ENCODE measurements around the gene GPR179. TPM values are rescaled to one million over a fixed set of nuclear protein-coding genes. Genes with fewer than 3 reads are reported as not detected.
A peak's percentile ranks its signal among the peaks of the same experiment; 100 is the strongest.

Gene GPR179
- polyA plus RNA-seq, 1 donor = 0.94 TPM

DNA sequence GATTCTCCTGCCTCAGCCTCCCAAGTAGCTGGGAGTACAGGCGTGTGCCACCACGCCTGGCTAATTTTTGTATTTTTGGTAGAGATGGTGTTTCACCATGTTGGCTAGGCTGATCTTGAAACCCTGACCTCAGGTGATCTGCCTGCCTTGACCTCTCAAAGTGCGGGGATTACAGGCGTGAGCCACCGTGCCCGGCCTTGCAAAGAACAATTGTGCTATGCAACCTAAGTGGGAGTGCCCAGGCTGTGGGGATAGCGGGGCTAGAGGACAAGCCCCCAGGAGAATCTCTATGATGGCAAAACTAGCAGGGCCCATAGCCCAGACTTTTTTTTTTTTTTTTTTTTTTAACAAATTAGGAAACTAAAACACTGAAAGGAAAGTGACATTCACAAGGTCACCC, 2.0 kb upstream of the GPR179 start:
- DNase-seq = no peak

DNA sequence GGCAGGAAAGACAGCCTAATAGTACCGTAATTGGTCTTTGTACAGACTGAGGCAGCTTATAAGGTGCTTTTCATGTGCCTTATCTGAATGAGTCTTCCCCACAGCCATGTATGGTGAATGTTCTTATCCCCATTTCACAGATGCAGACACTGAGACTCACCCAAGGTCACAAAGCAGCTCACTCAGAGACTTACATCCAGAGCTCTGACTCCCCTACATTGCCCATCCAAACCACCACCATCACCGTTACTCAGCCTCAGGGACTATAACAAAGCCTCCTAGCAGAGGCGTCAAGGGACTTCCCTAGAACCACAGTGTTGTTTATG, 627 bp upstream of the GPR179 start:
- no peak for DNase-seq

DNA sequence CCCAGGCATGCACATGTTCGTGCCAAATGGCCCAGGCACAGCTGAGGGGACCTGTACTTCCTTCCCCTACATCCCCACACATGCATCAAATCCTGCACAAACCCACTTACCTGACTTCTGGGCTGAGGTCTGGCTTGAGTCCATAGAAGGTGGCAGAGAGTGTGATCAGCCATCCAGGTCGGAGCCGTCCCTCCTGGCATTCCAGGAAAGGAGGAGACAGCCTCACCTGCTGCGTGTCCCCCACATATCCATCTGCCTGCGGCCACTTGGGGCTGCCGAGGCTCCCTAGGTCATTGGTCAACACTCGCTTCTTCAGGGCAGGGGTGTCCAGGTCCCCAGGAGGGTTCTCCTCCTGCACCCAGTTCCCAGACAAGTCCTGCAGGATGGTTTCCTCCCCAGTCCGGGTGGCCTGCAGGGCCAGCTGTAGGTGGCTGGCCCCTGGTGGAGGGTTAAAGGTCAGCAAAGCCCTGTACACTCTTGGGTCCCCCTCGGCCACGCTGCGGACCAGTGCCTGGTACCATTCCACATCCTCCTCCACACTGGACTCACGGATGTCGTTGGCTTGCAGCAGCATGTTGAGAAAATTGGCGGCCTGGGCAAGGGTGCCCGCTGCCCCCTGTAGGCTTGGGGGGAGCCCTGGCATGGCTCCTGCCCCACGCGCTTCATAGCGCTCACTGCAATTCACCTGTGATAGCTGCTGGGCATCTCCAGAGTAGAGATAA, 709 bp downstream of the GPR179 start:
- no peak for DNase-seq

DNA sequence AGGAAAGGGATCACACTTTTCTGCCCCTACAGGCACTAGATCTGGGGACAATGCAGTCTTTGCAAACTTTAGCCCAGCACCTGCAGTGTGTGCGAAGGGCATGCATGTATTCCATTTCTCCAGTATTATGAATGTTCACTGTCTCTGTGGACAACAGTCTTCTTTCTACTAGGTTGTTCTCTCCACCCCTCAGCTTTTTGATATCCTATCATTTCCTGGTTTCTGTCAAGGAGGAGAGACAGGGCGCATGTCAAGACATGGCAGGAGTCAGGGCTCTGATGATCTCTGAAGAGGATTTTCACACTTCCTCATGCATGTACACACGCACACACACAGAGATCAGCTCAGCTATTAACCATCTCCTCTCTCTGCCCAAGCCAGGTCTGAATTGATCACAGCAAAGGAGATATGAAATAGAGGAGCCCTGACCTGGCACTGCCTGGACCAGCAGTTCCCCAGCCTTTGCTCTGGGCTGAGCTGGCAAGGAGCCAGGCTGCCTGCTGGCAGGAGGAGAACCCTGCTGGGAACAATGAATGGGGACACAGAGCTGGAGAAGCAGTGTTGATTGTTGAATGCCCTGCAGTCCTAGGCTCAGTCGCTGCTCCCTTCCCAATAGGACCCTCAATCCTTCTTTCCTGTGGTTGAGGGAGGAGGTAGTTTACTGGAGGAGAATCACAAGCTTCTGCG, 2.6 kb downstream of the GPR179 start:
- DNase-seq = no peak

DNA sequence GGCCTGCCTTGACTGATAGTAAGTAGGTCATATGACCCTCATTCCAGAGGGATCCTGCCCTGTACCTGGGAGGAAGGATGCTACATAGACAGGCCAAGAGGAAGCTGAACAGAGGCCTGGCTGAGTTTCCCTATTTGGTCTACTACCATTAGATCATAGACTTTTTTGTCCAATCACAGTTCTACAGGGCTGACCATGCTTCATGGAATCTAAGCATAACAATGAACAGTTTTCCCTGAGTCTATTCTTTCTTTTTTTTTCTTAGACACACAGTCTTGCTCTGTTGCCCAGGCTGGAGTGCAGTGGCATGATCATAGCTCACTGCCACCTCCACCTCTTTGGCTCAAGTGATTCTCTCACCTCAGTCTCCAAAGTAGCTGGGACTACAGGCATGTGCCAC, 3.9 kb downstream of the GPR179 start:
- DNase-seq = no peak

DNA sequence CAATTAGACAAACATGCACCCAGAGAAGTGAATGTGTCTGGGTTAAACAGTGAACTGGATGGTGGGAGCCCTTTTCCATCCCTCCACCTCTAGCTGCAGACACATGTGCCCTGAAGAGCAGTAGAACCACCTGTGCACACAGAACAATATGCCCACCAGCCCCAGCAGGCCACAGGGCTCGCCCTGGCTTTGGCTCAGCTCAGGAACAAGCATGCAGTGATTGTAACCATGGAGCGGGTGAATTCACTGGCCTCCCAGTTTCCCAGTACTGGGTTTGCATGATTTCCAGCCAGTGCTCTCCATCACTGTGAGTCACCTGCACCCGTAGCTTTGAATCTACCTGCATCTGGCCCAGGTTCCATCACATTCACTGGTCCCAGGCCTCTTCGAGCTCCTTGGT, 5.2 kb downstream of the GPR179 start:
- DNase-seq = no peak

DNA sequence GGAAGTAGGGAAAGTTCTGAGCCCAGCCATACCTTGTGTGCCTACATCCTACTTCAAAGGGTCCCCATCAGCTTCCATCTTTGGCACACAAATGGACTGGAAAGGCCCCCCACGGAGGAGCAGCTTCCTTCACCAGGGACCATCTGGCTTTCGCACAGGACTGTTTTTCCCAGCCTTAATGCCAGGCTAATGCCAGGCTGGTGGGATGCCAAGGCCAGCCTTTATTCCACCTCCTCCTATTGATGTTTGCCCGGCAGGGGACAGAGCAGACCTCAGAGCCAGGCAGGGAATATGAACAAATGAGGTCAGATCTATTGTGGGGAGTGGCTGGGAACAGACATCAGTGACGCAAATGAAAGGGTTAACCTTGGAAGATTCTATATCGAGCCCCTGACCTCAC, 5.7 kb downstream of the GPR179 start:
- DNase-seq = no peak

DNA sequence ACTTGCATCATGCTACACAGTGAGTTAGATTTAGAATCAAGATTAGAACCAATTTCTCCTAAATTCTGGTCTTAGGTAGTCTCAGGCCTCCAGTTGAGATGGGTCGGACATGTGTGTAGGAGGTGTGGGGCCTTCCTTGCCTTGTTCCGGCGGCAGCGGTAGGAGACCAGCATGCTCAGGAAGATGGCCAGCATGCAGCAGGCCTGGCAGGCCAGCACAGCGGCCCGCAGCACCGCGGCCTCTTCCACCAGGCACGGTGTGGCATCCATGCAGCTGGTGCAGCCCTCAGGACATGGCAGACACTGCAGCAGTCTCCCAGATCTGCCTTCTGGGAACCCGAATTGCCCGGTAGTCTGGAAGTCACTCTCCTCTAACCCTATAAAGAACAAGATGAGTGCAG, 6.9 kb downstream of the GPR179 start:
- no peak for DNase-seq

DNA sequence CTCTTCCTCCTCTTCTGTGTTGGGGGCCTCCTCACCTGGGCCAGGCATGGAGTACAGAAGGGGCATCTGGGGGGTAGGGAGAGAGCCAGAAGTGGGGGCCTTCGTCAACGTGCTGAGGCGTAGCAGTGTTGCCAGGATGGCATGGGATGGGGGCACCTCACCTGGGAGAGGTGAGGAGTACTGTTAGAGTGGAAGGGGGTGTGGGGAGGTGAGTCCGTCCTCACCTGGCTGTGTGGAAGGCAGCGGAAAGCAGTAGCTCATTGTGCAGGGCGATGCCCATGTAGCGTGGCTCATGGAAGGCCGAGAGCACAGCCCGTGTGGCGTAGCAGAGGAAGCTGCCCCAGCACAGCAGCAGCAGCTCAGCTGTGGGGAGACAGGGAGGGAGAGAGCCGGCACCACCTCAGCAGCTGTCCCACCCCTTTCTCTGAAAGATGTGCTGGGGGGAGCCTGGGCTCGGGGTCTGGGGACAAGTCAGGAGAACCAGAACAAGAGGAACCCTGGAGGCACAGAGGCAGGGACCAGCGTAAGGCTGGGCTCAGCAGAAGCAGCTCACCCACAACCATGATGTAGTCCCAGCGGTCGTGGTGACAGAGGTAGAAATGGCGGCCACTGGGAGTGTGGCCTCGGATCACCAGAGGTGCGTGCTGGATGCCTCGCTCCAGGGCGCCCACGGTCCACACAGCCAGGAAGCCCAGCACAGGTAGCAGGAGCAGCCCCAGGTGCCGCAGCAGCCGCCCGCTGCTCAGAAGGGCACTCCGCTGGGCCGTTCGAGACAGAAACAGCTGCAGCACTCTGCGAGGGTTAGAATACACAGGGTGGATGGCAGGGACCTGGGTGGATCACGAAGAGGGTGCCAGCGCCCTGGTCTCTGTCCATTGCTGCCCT, 9.0 kb downstream of the GPR179 start:
- no peak for DNase-seq

DNA sequence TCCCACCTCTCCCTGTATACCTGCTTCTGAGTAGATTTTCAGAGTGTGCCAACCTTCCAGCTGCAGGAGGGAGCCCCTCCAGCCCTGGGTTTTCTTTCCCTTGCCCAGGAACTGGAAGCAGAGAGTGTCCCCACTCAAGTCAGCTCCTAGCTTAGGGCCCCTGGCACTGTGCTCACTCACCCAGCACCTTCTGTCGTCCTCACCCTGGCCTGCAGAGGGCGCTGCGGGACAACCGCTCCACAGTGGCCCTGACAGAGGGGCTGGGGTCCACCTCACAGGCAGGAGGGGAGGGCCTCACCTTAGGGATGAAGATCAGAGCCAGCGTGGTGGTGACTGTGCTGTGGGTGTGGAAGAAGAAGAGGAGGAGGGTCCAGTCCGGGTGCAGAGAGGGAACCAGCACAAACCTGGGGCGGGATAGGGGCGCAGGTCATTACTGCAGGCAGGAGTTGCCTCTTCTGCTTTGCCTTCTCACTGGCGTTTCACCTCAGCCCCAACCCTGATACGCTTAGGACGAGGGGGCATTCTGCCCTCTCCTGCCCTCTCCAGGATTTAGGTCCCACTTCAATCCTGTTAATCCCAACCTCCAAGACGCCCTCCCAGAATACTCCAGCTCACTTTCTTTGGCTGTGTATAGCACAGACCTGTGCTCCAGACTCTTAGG, 10.0 kb downstream of the GPR179 start:
- no peak for DNase-seq

DNA sequence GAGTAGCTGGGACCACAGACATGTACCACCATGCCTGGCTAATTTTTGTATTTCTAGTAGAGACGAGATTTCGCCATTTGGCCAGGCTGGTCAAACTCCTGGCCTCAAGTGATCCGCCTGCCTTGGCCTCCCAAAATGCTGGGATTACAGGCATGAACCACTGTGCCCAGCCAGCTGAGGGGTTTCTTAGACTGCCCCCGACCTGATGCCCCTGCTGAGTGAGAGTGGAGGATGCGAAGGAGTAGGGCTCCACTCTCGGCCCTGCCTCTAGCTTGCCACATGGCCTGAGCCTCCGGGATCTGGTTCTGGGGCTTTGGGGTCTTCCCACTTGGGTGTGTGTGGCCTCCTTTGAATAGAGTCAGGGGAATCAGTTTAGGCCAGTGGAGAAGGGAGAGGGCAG, 11.0 kb downstream of the GPR179 start:
- DNase-seq = no peak

DNA sequence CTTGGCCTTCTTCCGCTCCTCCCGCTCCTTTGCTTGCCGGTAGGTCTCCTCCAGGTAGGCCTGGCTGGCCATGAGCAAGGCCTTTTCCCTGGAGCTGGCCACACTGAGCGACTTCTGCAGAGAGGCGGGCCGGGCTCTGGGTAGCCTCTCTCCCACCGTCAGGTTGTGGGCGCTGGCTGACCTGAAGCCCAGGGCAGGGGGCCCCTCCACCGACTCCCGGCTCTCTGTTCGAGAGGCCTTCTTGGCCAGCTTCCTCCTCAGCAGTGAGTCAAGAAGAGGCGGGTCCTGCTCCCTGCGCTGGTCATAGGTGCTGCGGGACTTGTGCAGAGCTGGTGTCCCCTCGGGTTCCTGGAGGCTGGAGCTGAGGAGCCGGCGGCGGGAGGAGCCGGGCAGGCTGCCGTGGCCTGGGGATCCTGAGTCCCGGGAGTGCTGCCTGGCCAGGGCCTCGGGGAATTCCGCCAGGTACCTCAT, 12.8 kb downstream of the GPR179 start:
- no peak for DNase-seq

DNA sequence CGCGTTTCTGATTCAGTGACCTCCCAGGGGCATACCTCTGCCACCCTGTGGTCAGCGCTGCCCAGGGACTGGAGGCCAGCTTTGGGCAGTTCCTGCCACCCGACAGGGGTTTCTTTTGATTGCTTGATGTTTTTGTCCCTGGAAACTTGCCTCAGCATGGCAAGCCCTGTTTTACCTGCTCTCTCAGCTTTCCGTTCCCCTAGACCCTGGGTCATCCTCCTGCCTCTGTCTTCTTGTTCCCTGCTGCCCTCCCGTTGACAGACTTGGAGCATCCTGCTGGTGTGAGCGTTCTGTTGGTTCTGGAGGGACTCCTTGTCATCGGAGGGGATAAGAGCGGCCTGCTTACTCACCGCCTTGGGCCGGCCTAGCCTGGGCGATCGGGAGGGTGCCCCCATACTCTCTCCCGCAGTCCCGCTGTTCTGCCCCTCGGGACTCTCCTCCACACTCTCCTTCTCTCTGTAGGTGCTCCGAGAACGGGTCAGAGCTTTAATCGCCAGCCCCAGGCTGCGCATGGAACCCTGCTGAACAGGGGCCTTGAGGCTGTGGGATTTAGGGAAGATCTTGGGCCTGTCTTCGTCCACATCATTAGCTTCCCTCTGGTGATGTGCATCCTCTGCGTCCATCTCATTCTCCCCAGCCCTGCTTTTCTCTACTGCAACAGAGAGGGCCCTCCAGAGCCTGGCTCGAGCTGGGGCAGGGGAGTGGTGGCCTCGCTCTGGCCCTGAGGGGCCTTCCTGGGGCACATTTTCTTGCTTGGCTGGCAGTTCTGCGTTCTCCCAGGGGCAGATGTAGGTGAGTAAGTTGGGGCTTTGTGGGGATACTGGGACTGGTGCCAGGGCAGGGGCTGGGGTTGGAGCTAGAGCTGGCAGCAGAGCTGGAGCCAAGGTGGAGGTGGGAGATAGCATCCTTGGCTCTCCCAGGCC, 13.7 kb downstream of the GPR179 start:
- no peak for DNase-seq

DNA sequence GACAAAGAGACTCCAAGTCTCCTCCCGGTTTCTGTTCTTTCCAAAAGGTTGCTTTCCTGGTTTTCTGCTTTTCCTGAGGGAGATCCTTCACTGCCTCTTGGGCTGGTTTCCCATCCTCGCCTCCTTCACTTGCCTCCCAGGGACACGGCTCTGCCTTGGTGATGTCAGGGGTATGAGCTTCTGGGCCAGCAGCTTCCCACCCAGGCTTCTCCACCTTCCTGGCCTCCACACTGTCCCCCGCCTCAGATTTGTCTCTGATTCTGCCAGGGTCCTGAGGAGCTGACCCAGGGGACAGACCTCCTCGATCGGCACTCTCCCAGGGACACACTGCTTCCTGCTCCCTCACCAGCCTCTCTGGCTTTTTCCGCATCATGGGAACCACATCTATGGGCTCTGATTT, 14.5 kb downstream of the GPR179 start:
- no peak for DNase-seq

DNA sequence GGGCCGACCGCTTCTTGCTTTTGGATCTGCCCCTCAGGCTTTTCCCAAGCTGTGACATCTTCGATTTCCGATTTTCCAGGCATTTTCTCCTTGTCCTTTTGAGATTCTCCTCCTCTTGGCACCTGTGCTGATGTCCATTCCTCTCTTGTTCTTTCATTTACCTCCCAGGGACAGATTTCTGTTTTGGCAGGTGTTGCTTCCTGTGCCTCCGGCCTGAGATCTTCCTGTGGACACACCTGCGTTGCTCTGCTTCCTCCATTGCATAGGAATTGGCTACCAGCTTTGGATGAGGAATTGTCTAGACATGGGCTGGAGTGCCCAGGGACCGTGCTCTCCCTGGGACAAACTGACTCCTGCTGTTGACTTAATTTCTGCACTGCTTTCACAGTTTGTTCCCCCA, 15.1 kb downstream of the GPR179 start:
- DNase-seq = no peak

DNA sequence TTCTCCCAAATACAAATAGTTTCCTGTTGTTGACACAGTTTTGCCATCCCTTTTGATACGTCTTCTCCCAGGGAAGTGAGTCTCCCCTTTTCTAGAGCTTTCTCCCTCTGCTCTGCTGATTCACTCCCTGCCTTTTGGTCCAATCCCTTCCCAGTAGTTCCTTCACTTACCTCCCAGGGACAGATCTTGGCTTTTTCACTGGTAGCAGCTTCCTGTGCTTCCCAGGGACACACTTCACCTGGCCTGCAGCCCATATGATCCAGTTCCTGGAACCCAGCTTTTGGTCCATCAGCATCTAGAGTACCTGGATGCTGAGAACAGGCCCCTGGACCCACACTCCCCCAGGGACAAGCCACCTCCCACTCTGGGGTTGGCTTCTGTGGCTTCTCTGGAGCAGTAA, 15.8 kb downstream of the GPR179 start:
- DNase-seq = no peak

DNA sequence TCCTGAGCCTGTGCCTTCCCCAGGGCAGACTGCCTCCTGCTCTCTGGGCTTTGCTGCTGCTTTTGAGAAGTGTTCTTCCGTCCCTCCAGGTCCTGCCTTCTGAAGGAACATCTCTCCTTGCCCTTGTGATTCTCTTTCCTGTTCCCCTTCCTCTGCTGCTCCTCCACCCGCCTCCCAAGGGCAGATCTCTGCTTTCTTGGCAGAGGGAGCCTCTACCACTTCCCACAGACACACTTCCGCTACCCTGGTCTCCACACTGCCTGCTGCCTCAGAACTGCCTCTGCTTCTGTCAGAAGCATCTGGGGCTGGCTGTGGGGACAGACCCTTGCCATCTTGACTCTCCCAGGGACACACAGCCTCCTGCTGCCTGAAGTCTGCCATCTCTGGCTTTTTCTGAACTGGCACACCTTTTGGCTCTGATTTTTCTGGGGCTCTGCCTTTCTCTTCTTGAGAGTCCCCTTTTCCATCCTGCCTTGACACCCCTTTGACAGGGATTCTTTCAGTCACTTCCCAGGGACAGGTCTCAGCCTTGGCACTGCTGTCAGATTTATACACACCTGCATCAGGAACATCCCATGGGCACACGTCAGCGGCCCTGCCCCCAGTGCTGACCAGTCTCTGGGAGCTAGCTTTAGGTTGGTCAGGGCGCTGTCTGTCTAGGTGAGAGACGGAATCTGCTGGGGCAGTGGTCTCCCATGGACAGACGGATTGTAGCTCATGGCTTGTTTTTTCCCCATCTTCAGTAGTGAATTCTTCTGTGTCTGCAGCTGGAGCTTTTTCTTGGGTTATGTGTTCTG, 16.6 kb downstream of the GPR179 start:
- peak; percentile 27 for DNase-seq

DNA sequence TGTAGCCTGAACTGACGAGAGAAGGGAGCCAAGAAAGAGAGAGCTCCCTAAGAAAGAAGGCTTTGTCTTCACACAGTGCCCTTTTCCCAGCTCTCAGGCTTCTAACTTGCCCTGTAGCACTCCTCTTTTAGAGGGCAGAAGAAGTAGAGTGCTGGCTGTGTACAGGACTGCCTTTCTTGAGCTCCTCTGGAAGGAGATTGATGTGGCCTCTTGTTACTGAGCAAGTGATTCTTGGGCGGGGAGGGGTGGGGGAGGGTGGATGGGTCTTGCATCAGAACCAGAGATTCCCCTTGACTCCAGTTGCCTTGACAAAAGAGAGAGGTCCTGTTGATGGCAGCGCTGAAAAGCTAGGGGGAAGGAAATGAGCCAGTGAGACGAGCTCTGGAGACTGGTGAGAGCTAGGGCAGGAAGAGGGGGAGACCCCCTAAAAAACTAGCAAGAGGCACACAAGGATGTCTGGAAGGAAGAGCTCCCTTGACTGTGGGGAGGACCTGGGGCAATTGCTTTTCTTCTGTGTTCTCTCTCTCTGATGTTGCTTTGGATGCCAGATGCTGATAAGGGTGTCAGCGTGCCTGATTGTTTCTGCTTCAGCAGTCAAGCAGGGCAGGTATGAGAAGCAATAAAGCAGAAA, 18.4 kb downstream of the GPR179 start:
- no peak for DNase-seq

DNA sequence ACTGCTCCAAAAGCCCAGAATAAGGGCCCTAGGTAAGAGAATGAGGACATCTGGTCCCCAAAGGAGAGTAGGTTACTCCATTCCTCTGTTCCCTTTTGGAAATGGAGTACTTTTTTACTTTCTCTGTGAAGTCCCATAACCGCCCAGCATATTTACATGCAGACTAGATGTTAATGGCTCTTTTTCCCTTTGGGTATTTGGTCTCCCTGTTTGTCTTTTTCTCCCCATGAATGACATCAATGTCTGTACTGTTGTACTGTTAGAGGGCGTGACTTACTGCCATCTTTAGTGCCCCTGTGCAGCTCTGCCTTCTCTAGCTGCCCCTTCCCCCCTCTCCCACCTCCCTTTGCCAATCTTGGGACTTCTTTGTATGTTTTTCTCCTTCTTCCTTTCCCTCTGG, 19.0 kb downstream of the GPR179 start:
- DNase-seq = no peak

DNA sequence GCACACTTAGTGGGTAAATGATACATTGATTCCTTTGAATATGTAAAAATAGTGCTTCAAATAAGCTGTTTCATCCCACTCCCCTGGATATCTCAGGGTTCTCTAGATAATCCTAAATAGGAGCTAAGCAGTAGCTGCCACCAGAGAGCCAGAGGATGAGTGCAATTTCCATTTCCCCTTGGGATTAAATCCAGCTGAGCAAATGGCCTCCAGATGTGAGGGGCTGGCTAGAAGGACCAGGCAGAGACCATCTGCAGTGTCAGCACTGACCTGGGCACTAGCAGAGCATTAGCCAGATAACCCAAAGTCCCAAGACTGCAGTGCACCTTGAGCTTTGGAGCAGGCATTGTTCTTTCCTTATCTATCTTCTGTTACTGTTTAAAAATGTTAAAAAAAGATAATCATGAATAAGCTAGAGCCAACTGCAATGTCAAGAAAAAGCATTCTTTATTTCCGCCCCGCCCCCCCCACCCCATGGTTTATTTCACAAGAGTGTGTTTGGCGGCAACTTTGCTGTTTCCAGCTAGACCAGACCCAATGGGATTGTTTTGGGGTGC, 19.5 kb downstream of the GPR179 start:
- no peak for DNase-seq

Data from hindlimb muscle (tissue), 1 donor.